MM.1S (cell line): ENCODE measurements around the gene TEKT3.

Source experiments
- EZH2phosphoT487 ChIP-seq: fragments of 300-600 bp; sonication (generic); IDR thresholded peaks from 2 replicates; pipeline ENCODE4 v1.6.1; 2018; ENCODE audit warnings: antibody characterized with exemption, low read length
- TF ChIP-seq, protein P1 (sequence below): fragments of 300-600 bp; sonication (generic); IDR thresholded peaks from 2 replicates; pipeline ENCODE4 v1.5.1; 2016; ENCODE audit warnings: antibody characterized with exemption, low read length, mixed read lengths

DNA sequence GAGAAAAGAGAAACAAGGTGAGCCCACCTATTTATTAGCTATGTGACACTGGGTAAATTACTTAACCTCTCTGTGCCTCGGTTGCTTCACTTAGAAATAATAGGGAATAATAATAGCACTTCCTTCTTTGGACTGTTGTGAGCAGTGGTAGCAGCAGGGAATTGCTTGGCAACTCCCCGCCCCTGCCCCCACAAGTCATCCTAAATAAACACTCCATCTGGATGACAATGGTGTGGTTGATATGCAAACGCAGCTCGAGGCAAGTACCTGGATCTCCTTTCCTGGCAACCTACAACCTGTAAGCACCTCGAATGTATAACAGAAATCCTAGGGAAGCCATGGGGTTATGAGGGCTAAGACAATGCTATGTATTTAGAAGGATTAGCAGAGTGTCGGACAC is 9.1 kb downstream of the TEKT3 start:
- TF ChIP-seq, protein P1, sequence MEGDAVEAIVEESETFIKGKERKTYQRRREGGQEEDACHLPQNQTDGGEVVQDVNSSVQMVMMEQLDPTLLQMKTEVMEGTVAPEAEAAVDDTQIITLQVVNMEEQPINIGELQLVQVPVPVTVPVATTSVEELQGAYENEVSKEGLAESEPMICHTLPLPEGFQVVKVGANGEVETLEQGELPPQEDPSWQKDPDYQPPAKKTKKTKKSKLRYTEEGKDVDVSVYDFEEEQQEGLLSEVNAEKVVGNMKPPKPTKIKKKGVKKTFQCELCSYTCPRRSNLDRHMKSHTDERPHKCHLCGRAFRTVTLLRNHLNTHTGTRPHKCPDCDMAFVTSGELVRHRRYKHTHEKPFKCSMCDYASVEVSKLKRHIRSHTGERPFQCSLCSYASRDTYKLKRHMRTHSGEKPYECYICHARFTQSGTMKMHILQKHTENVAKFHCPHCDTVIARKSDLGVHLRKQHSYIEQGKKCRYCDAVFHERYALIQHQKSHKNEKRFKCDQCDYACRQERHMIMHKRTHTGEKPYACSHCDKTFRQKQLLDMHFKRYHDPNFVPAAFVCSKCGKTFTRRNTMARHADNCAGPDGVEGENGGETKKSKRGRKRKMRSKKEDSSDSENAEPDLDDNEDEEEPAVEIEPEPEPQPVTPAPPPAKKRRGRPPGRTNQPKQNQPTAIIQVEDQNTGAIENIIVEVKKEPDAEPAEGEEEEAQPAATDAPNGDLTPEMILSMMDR = no peak
- no peak for TF ChIP-seq EZH2phosphoT487
